WTC11 (cell line): ENCODE results near the gene MFSD11.

ENCODE experiments used
- JUN ChIP-seq: sonication (generic); formaldehyde crosslinking; IDR thresholded peaks from 2 replicates; pipeline ENCODE4 v1.8.0; 2023; ENCODE audit warnings: mild to moderate bottlenecking, missing genetic modification reagents
- TF ChIP-seq, protein P1 (sequence below): fragments of 200-600 bp; IDR thresholded peaks from 2 replicates; pipeline ENCODE4 v1.8.0; 2022; ENCODE audit warnings: antibody characterized with exemption
- TF ChIP-seq, protein P2 (sequence below): sonication (generic); formaldehyde crosslinking; IDR thresholded peaks from 2 replicates; pipeline ENCODE4 v1.8.1; 2022; ENCODE audit warnings: low read depth, missing genetic modification reagents, borderline replicate concordance

DNA sequence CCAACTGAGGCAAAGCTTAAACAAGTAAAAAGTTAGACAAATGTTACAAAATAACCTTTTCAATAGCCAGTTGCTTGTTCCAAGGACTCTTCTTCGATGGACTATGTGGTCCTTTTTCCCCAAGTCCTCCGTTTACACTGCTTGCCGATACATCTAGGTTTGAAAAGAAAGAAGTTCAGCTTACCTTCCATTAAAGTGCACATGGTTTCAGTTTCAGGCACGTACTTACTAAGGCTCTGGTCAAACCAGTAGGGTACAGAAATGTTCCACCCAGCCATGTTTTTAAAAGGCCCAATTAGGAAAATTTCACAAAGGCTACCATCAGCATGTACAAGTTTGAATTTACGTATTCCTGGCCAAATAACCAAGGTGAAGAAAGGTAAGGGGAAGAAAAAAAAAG, 2.9 kb upstream of the MFSD11 start:
- TF ChIP-seq, protein P1, sequence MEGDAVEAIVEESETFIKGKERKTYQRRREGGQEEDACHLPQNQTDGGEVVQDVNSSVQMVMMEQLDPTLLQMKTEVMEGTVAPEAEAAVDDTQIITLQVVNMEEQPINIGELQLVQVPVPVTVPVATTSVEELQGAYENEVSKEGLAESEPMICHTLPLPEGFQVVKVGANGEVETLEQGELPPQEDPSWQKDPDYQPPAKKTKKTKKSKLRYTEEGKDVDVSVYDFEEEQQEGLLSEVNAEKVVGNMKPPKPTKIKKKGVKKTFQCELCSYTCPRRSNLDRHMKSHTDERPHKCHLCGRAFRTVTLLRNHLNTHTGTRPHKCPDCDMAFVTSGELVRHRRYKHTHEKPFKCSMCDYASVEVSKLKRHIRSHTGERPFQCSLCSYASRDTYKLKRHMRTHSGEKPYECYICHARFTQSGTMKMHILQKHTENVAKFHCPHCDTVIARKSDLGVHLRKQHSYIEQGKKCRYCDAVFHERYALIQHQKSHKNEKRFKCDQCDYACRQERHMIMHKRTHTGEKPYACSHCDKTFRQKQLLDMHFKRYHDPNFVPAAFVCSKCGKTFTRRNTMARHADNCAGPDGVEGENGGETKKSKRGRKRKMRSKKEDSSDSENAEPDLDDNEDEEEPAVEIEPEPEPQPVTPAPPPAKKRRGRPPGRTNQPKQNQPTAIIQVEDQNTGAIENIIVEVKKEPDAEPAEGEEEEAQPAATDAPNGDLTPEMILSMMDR, result no peak
- TF ChIP-seq JUN, result no peak
- TF ChIP-seq, protein P2, sequence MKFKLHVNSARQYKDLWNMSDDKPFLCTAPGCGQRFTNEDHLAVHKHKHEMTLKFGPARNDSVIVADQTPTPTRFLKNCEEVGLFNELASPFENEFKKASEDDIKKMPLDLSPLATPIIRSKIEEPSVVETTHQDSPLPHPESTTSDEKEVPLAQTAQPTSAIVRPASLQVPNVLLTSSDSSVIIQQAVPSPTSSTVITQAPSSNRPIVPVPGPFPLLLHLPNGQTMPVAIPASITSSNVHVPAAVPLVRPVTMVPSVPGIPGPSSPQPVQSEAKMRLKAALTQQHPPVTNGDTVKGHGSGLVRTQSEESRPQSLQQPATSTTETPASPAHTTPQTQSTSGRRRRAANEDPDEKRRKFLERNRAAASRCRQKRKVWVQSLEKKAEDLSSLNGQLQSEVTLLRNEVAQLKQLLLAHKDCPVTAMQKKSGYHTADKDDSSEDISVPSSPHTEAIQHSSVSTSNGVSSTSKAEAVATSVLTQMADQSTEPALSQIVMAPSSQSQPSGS (CRISPR knock-in tag), result no peak
